Mucosa of stomach (tissue), 1 donor: ENCODE data around the gene FN1.

ENCODE experiments used
- H3K27me3 ChIP-seq: one replicate; pipeline ENCODE4 v1.7.0; 2013; ENCODE audit warnings: mild to moderate bottlenecking, low read length; ENCODE audit not compliant: control insufficient read depth, insufficient read depth
- H3K36me3 ChIP-seq: one replicate; pipeline ENCODE4 v1.7.0; 2013; ENCODE audit warnings: low read length; ENCODE audit not compliant: control insufficient read depth, insufficient read depth
- H3K4me1 ChIP-seq: one replicate; pipeline ENCODE4 v1.7.0; 2013; ENCODE audit warnings: mild to moderate bottlenecking, low read length; ENCODE audit not compliant: control insufficient read depth, insufficient read depth
- H3K4me3 ChIP-seq: one replicate; pipeline ENCODE4 v1.7.0; 2013; ENCODE audit warnings: low read length
- H3K9ac ChIP-seq: one replicate; pipeline ENCODE4 v1.7.0; 2013; ENCODE audit warnings: mild to moderate bottlenecking, low read length, moderate library complexity
- H3K9me3 ChIP-seq: one replicate; pipeline ENCODE4 v1.7.0; 2013; ENCODE audit warnings: mild to moderate bottlenecking, low read length, moderate library complexity; ENCODE audit not compliant: control insufficient read depth
- donor health status: Pancreatic carcinoma.

The FN1 gene

GRCh38 chr2:215352602-215353001, 83.3 kb downstream of the FN1 start:
- no peaks in the 10 kb centered on the region for H3K9me3 ChIP-seq
- peaks cover 4% of the 10 kb centered on the region for H3K36me3 ChIP-seq
- H3K9ac ChIP-seq: no peak overlapping the region
- no peaks in the 10 kb centered on the region for H3K4me1 ChIP-seq
- no peak overlapping the region for H3K4me3 ChIP-seq
- no peaks in the 10 kb centered on the region for H3K27me3 ChIP-seq

- no peaks in the 10 kb centered on the region for H3K27me3 ChIP-seq
- no peak overlapping the region for H3K4me3 ChIP-seq
- no peak overlapping the region for H3K9ac ChIP-seq
- no peaks in the 10 kb centered on the region for H3K9me3 ChIP-seq
- H3K4me1 ChIP-seq: no peaks in the 10 kb centered on the region
- peaks cover 4% of the 10 kb centered on the region for H3K36me3 ChIP-seq
Observed at GRCh38 chr2:215347878-215348277, 88.0 kb downstream of the FN1 start.

- Histone ChIP-seq H3K9ac (no peak overlapping the region), H3K4me1 (no peaks in the 10 kb centered on the region), H3K36me3 (no peaks in the 10 kb centered on the region), H3K9me3 (no peaks in the 10 kb centered on the region), H3K4me3 (no peak overlapping the region), H3K27me3 (no peaks in the 10 kb centered on the region)
Observed at GRCh38 chr2:215338883-215339679, 96.8 kb downstream of the FN1 start.

- H3K4me1 ChIP-seq: no peaks in the 10 kb centered on the region
- H3K36me3 ChIP-seq: no peaks in the 10 kb centered on the region
- no peaks in the 10 kb centered on the region for H3K9me3 ChIP-seq
- H3K4me3 ChIP-seq: no peak overlapping the region
- H3K9ac ChIP-seq: no peak overlapping the region
- no peaks in the 10 kb centered on the region for H3K27me3 ChIP-seq
Observed at GRCh38 chr2:215332872-215333595, 102.8 kb downstream of the FN1 start.

- H3K9me3 ChIP-seq: no peaks in the 10 kb centered on the region
- H3K36me3 ChIP-seq: no peaks in the 10 kb centered on the region
- no peak overlapping the region for H3K4me3 ChIP-seq
- no peaks in the 10 kb centered on the region for H3K4me1 ChIP-seq
- no peak overlapping the region for H3K9ac ChIP-seq
- no peaks in the 10 kb centered on the region for H3K27me3 ChIP-seq
Observed at GRCh38 chr2:215328066-215328465, 107.8 kb downstream of the FN1 start.

- H3K27me3 ChIP-seq: no peaks in the 10 kb centered on the region
- H3K9me3 ChIP-seq: no peaks in the 10 kb centered on the region
- H3K36me3 ChIP-seq: no peaks in the 10 kb centered on the region
- H3K4me3 ChIP-seq: no peak overlapping the region
- H3K9ac ChIP-seq: no peak overlapping the region
- H3K4me1 ChIP-seq: no peaks in the 10 kb centered on the region
Observed at GRCh38 chr2:215324811-215325210, 111.1 kb downstream of the FN1 start.

- Histone ChIP-seq H3K4me1 (no peaks in the 10 kb centered on the region), H3K36me3 (no peaks in the 10 kb centered on the region), H3K9me3 (no peaks in the 10 kb centered on the region), H3K27me3 (no peaks in the 10 kb centered on the region), H3K4me3 (no peak overlapping the region), H3K9ac (no peak overlapping the region)
Observed at GRCh38 chr2:215320679-215321078, 115.2 kb downstream of the FN1 start.

GRCh38 chr2:215320102-215320501, 115.8 kb downstream of the FN1 start:
- H3K36me3 ChIP-seq: no peaks in the 10 kb centered on the region
- H3K4me1 ChIP-seq: no peaks in the 10 kb centered on the region
- no peaks in the 10 kb centered on the region for H3K27me3 ChIP-seq
- H3K9ac ChIP-seq: no peak overlapping the region
- no peak overlapping the region for H3K4me3 ChIP-seq
- H3K9me3 ChIP-seq: no peaks in the 10 kb centered on the region

GRCh38 chr2:215319500-215319899, 116.4 kb downstream of the FN1 start:
- Histone ChIP-seq H3K9ac (no peak overlapping the region), H3K36me3 (no peaks in the 10 kb centered on the region), H3K4me1 (no peaks in the 10 kb centered on the region)

GRCh38 chr2:215316336-215316735, 119.5 kb downstream of the FN1 start:
- H3K36me3 ChIP-seq: no peaks in the 10 kb centered on the region
- no peaks in the 10 kb centered on the region for H3K27me3 ChIP-seq
- H3K4me3 ChIP-seq: no peak overlapping the region
- no peak overlapping the region for H3K9ac ChIP-seq
- H3K4me1 ChIP-seq: peaks cover 10% of the 10 kb centered on the region
- no peaks in the 10 kb centered on the region for H3K9me3 ChIP-seq

More at GRCh38 chr2:215319500-215319899, 116.4 kb downstream of the FN1 start:
- Histone ChIP-seq H3K9me3 (no peaks in the 10 kb centered on the region), H3K4me3 (no peak overlapping the region), H3K27me3 (no peaks in the 10 kb centered on the region)

GRCh38 chr2:215315301-215315700, 120.6 kb downstream of the FN1 start:
- Histone ChIP-seq H3K36me3 (no peaks in the 10 kb centered on the region), H3K9me3 (no peaks in the 10 kb centered on the region), H3K9ac (no peak overlapping the region), H3K4me3 (no peak overlapping the region), H3K4me1 (peaks cover 10% of the 10 kb centered on the region), H3K27me3 (no peaks in the 10 kb centered on the region)

- Histone ChIP-seq H3K9ac (no peak overlapping the region), H3K9me3 (no peaks in the 10 kb centered on the region), H3K4me3 (no peak overlapping the region), H3K36me3 (no peaks in the 10 kb centered on the region), H3K27me3 (no peaks in the 10 kb centered on the region), H3K4me1 (peaks cover 10% of the 10 kb centered on the region)
Observed at GRCh38 chr2:215314896-215315295, 121.0 kb downstream of the FN1 start.
